ENCODE results near the gene GTF2H2.
"Not testable (repeated sequence)": the region's sequence is repeated elsewhere in the genome, so short reads cannot be mapped to it uniquely, and the experiment has no call there.

DNA sequence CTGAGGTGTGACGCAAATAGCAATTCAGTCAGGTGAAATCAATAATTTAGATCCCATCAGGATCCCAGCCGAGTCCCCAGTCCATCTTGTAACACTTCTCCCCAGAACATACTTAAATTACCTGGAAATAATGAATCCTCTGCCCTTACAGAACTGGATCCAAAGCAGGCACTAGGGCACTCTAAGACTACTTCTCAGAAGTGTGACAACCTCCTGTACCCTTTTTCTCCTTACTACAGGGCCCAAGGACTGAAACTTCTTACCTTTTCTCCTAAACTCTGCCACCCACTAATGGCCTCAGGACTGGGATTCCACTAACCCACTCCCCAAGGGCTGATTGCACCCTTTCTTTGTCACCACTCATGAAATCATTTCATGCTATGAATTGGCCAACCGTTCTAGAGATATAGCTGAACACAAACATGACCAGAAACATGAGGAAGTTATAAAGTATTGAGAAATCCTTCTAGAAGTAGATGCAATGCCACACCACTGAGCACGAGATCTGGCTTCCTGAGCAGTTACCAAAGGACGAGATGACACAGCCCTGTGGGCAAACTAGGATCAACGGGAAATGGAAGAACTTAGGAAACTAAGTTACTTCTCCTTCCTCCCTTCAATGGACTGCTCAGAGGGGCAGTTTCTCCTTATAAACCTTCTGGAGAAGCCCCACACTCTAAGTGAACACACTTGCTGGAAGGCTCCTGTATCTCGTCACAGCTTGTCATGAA is 36.3 kb downstream of the GTF2H2 start:
- TF ChIP-seq, protein P1, sequence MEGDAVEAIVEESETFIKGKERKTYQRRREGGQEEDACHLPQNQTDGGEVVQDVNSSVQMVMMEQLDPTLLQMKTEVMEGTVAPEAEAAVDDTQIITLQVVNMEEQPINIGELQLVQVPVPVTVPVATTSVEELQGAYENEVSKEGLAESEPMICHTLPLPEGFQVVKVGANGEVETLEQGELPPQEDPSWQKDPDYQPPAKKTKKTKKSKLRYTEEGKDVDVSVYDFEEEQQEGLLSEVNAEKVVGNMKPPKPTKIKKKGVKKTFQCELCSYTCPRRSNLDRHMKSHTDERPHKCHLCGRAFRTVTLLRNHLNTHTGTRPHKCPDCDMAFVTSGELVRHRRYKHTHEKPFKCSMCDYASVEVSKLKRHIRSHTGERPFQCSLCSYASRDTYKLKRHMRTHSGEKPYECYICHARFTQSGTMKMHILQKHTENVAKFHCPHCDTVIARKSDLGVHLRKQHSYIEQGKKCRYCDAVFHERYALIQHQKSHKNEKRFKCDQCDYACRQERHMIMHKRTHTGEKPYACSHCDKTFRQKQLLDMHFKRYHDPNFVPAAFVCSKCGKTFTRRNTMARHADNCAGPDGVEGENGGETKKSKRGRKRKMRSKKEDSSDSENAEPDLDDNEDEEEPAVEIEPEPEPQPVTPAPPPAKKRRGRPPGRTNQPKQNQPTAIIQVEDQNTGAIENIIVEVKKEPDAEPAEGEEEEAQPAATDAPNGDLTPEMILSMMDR (IDR thresholded peaks at IDR 0.05; ENCODE audit: low read depth, low read length, missing input control), result not testable (repeated sequence)
- TF ChIP-seq, protein P2, sequence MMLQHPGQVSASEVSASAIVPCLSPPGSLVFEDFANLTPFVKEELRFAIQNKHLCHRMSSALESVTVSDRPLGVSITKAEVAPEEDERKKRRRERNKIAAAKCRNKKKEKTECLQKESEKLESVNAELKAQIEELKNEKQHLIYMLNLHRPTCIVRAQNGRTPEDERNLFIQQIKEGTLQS (IDR thresholded peaks at IDR 0.05), result not testable (repeated sequence)
- not testable (repeated sequence) for TF ChIP-seq GABPA (IDR thresholded peaks at IDR 0.05 in 1 of 2, conservative IDR thresholded peaks at IDR 0.05 in 1 of 2)

Measured in liver (tissue), 3 donors.